Lower leg skin (tissue), 3 donors: ENCODE results near the gene VPS26B.

Experiments
- POLR2A ChIP-seq, 2 donors: fragments of 450-650 bp; IDR thresholded peaks; one replicate each; pipeline ENCODE4 v1.6.1; 2016 to 2017; ENCODE audit warnings: antibody characterized with exemption in 2 of 2, mild to moderate bottlenecking in 1 of 2, moderate library complexity in 1 of 2
- TF ChIP-seq, protein P1 (sequence below), 3 donors: fragments of 450-650 bp; IDR thresholded peaks; one replicate each; pipeline ENCODE4 v1.5.1; 2016; ENCODE audit warnings: antibody characterized with exemption in 3 of 3, mild to moderate bottlenecking in 3 of 3, moderate library complexity in 2 of 3

DNA sequence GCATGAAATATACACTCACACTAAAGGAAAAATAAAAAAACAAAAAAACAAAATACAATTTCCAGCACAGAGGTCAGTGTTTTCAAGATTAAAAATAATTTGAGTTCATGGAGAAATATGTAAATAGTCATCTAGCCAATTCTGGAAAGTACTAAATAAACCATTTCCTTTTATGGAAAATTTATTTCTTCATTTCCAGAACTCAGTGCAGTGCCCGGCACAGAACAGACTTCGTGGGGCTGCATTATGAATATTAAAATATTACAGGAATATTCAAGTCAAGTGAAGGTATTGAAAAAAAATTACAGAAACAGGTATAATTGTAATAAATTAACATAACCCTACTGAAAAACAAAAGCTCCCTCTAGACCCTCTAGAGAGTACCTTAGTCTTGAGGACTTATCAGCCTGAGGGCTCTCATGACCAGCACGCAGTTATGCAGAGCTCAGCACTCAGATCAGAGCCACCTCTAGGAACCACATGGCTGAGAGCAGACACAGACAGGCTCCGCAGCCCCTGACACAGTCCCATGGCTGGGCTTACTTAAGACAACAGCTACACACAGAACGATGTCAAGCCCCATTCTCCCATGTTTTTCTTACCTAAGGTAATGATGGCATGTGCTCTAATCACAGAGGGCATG lies 46.3 kb upstream of the VPS26B start:
- TF ChIP-seq, protein P1, sequence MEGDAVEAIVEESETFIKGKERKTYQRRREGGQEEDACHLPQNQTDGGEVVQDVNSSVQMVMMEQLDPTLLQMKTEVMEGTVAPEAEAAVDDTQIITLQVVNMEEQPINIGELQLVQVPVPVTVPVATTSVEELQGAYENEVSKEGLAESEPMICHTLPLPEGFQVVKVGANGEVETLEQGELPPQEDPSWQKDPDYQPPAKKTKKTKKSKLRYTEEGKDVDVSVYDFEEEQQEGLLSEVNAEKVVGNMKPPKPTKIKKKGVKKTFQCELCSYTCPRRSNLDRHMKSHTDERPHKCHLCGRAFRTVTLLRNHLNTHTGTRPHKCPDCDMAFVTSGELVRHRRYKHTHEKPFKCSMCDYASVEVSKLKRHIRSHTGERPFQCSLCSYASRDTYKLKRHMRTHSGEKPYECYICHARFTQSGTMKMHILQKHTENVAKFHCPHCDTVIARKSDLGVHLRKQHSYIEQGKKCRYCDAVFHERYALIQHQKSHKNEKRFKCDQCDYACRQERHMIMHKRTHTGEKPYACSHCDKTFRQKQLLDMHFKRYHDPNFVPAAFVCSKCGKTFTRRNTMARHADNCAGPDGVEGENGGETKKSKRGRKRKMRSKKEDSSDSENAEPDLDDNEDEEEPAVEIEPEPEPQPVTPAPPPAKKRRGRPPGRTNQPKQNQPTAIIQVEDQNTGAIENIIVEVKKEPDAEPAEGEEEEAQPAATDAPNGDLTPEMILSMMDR (IDR thresholded peaks at IDR 0.05) = no peak
- no peak for TF ChIP-seq POLR2A (IDR thresholded peaks at IDR 0.05)
